ENCODE data around the gene NPIPA2.
"Not testable (repeated sequence)": the region's sequence is repeated elsewhere in the genome, so short reads cannot be mapped to it uniquely, and the experiment has no call there.

Gene NPIPA2

GRCh38 chr16:14786180-14786579 is 43.8 kb downstream of the NPIPA2 start:
- WGBS = no CpG with 5 or more reads among the region's 1 CpG
- not testable (repeated sequence) for H4K91ac ChIP-seq (ENCODE audit: low read length); H3K27me3 ChIP-seq (ENCODE audit: control insufficient read depth in 1 of 2, insufficient read depth in 1 of 2, low read length in 2 of 2); H3K4me1 ChIP-seq (ENCODE audit: control insufficient read depth, insufficient read depth, low read depth, low read length); H3K18ac ChIP-seq (ENCODE audit: low read depth in 1 of 2, low read length in 2 of 2); H3K9me3 ChIP-seq (ENCODE audit: control insufficient read depth, low read length); H3K36me3 ChIP-seq (ENCODE audit: control insufficient read depth in 1 of 2, insufficient read depth in 2 of 2, low read depth in 1 of 2, low read length in 2 of 2); H3K9ac ChIP-seq (ENCODE audit: low read length); H3K4me2 ChIP-seq (ENCODE audit: low read length, poor library complexity, severe bottlenecking); H3K4me3 ChIP-seq (ENCODE audit: insufficient read depth in 1 of 2, low read depth in 1 of 2, low read length in 2 of 2); H2BK15ac ChIP-seq (ENCODE audit: low read depth, poor library complexity, severe bottlenecking); H3K27ac ChIP-seq (ENCODE audit: low read length, poor library complexity, severe bottlenecking); H3K79me1 ChIP-seq (replicated peaks; ENCODE audit: low read length, poor library complexity, severe bottlenecking); H2BK120ac ChIP-seq (ENCODE audit: low read depth, low read length); H3K23ac ChIP-seq (ENCODE audit: low read length in 2 of 2); H2AK5ac ChIP-seq (ENCODE audit: low read length, severe bottlenecking); DNase-seq; H2BK5ac ChIP-seq (ENCODE audit: low read depth, low read length, poor library complexity, severe bottlenecking); H2BK12ac ChIP-seq (ENCODE audit: low read length in 2 of 2); H4K8ac ChIP-seq (ENCODE audit: low read length); H3K4ac ChIP-seq (ENCODE audit: low read depth in 1 of 2, low read length in 2 of 2); H3K14ac ChIP-seq (ENCODE audit: low read length in 2 of 2); H2AFZ ChIP-seq (ENCODE audit: low read depth, low read length)

GRCh38 chr16:14789577-14789976 is 47.2 kb downstream of the NPIPA2 start:
- H4K91ac ChIP-seq (ENCODE audit: low read length); H3K18ac ChIP-seq (ENCODE audit: low read depth in 1 of 2, low read length in 2 of 2); H3K4me1 ChIP-seq (ENCODE audit: control insufficient read depth, insufficient read depth, low read depth, low read length); H2BK12ac ChIP-seq (ENCODE audit: low read length in 2 of 2); H2BK15ac ChIP-seq (ENCODE audit: low read depth, poor library complexity, severe bottlenecking); H4K8ac ChIP-seq (ENCODE audit: low read length); H3K9me3 ChIP-seq (ENCODE audit: control insufficient read depth, low read length); H3K14ac ChIP-seq (ENCODE audit: low read length in 2 of 2); H2BK5ac ChIP-seq (ENCODE audit: low read depth, low read length, poor library complexity, severe bottlenecking); H3K36me3 ChIP-seq (ENCODE audit: control insufficient read depth in 1 of 2, insufficient read depth in 2 of 2, low read depth in 1 of 2, low read length in 2 of 2); H3K23ac ChIP-seq (ENCODE audit: low read length in 2 of 2); H3K9ac ChIP-seq (ENCODE audit: low read length); H2AFZ ChIP-seq (ENCODE audit: low read depth, low read length); H3K4ac ChIP-seq (ENCODE audit: low read depth in 1 of 2, low read length in 2 of 2); H3K4me3 ChIP-seq (ENCODE audit: insufficient read depth in 1 of 2, low read depth in 1 of 2, low read length in 2 of 2); H3K27ac ChIP-seq (ENCODE audit: low read length, poor library complexity, severe bottlenecking); DNase-seq; H3K79me1 ChIP-seq (replicated peaks; ENCODE audit: low read length, poor library complexity, severe bottlenecking); H2AK5ac ChIP-seq (ENCODE audit: low read length, severe bottlenecking); H3K4me2 ChIP-seq (ENCODE audit: low read length, poor library complexity, severe bottlenecking); H2BK120ac ChIP-seq (ENCODE audit: low read depth, low read length); H3K27me3 ChIP-seq (ENCODE audit: control insufficient read depth in 1 of 2, insufficient read depth in 1 of 2, low read length in 2 of 2): not testable (repeated sequence)
- no CpG with 5 or more reads among the region's 5 CpGs for WGBS

GRCh38 chr16:14790320-14790956 is 48.1 kb downstream of the NPIPA2 start:
- not testable (repeated sequence) for H4K8ac ChIP-seq (ENCODE audit: low read length); DNase-seq; H3K79me1 ChIP-seq (replicated peaks; ENCODE audit: low read length, poor library complexity, severe bottlenecking); H3K4me3 ChIP-seq (ENCODE audit: insufficient read depth in 1 of 2, low read depth in 1 of 2, low read length in 2 of 2); H2BK12ac ChIP-seq (ENCODE audit: low read length in 2 of 2); H3K36me3 ChIP-seq (ENCODE audit: control insufficient read depth in 1 of 2, insufficient read depth in 2 of 2, low read depth in 1 of 2, low read length in 2 of 2); H3K9me3 ChIP-seq (ENCODE audit: control insufficient read depth, low read length); H2BK15ac ChIP-seq (ENCODE audit: low read depth, poor library complexity, severe bottlenecking); H2BK5ac ChIP-seq (ENCODE audit: low read depth, low read length, poor library complexity, severe bottlenecking); H3K18ac ChIP-seq (ENCODE audit: low read depth in 1 of 2, low read length in 2 of 2); H3K14ac ChIP-seq (ENCODE audit: low read length in 2 of 2); H3K4me1 ChIP-seq (ENCODE audit: control insufficient read depth, insufficient read depth, low read depth, low read length); H3K27ac ChIP-seq (ENCODE audit: low read length, poor library complexity, severe bottlenecking); H3K9ac ChIP-seq (ENCODE audit: low read length); H2AFZ ChIP-seq (ENCODE audit: low read depth, low read length); H2AK5ac ChIP-seq (ENCODE audit: low read length, severe bottlenecking); H2BK120ac ChIP-seq (ENCODE audit: low read depth, low read length); H3K23ac ChIP-seq (ENCODE audit: low read length in 2 of 2); H3K4ac ChIP-seq (ENCODE audit: low read depth in 1 of 2, low read length in 2 of 2); H4K91ac ChIP-seq (ENCODE audit: low read length); H3K4me2 ChIP-seq (ENCODE audit: low read length, poor library complexity, severe bottlenecking); H3K27me3 ChIP-seq (ENCODE audit: control insufficient read depth in 1 of 2, insufficient read depth in 1 of 2, low read length in 2 of 2)
- WGBS = no CpG with 5 or more reads among the region's 7 CpGs

GRCh38 chr16:14792914-14793313 is 50.6 kb downstream of the NPIPA2 start:
- not testable (repeated sequence) for H3K4me1 ChIP-seq (ENCODE audit: control insufficient read depth, insufficient read depth, low read depth, low read length); H2BK12ac ChIP-seq (ENCODE audit: low read length in 2 of 2); H3K27me3 ChIP-seq (ENCODE audit: control insufficient read depth in 1 of 2, insufficient read depth in 1 of 2, low read length in 2 of 2); H3K4ac ChIP-seq (ENCODE audit: low read depth in 1 of 2, low read length in 2 of 2); H2AFZ ChIP-seq (ENCODE audit: low read depth, low read length); H2BK120ac ChIP-seq (ENCODE audit: low read depth, low read length); H3K4me2 ChIP-seq (ENCODE audit: low read length, poor library complexity, severe bottlenecking); H3K14ac ChIP-seq (ENCODE audit: low read length in 2 of 2); H3K9ac ChIP-seq (ENCODE audit: low read length); H4K8ac ChIP-seq (ENCODE audit: low read length); H2BK15ac ChIP-seq (ENCODE audit: low read depth, poor library complexity, severe bottlenecking); H4K91ac ChIP-seq (ENCODE audit: low read length); H3K36me3 ChIP-seq (ENCODE audit: control insufficient read depth in 1 of 2, insufficient read depth in 2 of 2, low read depth in 1 of 2, low read length in 2 of 2); H3K4me3 ChIP-seq (ENCODE audit: insufficient read depth in 1 of 2, low read depth in 1 of 2, low read length in 2 of 2); H3K27ac ChIP-seq (ENCODE audit: low read length, poor library complexity, severe bottlenecking); H3K18ac ChIP-seq (ENCODE audit: low read depth in 1 of 2, low read length in 2 of 2); DNase-seq; H2BK5ac ChIP-seq (ENCODE audit: low read depth, low read length, poor library complexity, severe bottlenecking); H3K79me1 ChIP-seq (replicated peaks; ENCODE audit: low read length, poor library complexity, severe bottlenecking); H3K9me3 ChIP-seq (ENCODE audit: control insufficient read depth, low read length); H3K23ac ChIP-seq (ENCODE audit: low read length in 2 of 2); H2AK5ac ChIP-seq (ENCODE audit: low read length, severe bottlenecking)
- no CpG with 5 or more reads among the region's 2 CpGs for WGBS

All from mesenchymal stem cell (in vitro differentiated cells and primary cell).